Upper lobe of right lung (tissue), 1 donor: ENCODE results near the gene ZDHHC18. TPM values are rescaled to one million over a fixed set of nuclear protein-coding genes. Genes with fewer than 3 reads are reported as not detected.

Source experiments
- ATAC-seq: fragments of 200-7000 bp; cut with Tn5 transposase; one replicate; pipeline ENCODE4 v1.9.1; 2020; ENCODE audit warnings: mild to moderate bottlenecking, moderate library complexity
- DNase-seq: peaks from one replicate; pipeline ENCODE4 v3.0.0-alpha.2; 2020
- H3K27ac ChIP-seq: fragments of 200-600 bp; one replicate; pipeline ENCODE4 v1.8.0; 2022
- H3K27me3 ChIP-seq: fragments of 200-600 bp; one replicate; pipeline ENCODE4 v1.8.0; 2022; ENCODE audit warnings: mild to moderate bottlenecking
- H3K36me3 ChIP-seq: fragments of 200-600 bp; one replicate; pipeline ENCODE4 v1.8.0; 2022
- H3K4me1 ChIP-seq: fragments of 200-600 bp; one replicate; pipeline ENCODE4 v1.8.0; 2022
- H3K4me3 ChIP-seq: fragments of 200-600 bp; one replicate; pipeline ENCODE4 v1.8.0; 2022; ENCODE audit warnings: mild to moderate bottlenecking
- H3K9me3 ChIP-seq: fragments of 200-600 bp; one replicate; pipeline ENCODE4 v1.8.0; 2022
- intact Hi-C: fragments of 100-400 bp; cut with DNase I; formaldehyde crosslinking; loops from one replicate; pipeline ENCODE4 v1.11.0; 2022
- total RNA-seq: library from RNA; stranded (reverse); fragmentation: NEBNext Ultra II Directional; extraction: Animal tissue kit (Norgen Biotek cat#: 25700); gene quantifications from one replicate; pipeline ENCODE4 v1.2.1, GENCODE V29; 2021
- TF ChIP-seq, protein P1 (sequence below): fragments of 200-600 bp; IDR thresholded peaks from one replicate; pipeline ENCODE4 v1.8.0; 2022; ENCODE audit warnings: antibody characterized with exemption
- donor health status: DM: no; HTN: yes; CAD: no; lungs with severe emphysema.

ZDHHC18 gene
- total RNA-seq, 1 donor from 2014 or later = 26.2 TPM

DNA sequence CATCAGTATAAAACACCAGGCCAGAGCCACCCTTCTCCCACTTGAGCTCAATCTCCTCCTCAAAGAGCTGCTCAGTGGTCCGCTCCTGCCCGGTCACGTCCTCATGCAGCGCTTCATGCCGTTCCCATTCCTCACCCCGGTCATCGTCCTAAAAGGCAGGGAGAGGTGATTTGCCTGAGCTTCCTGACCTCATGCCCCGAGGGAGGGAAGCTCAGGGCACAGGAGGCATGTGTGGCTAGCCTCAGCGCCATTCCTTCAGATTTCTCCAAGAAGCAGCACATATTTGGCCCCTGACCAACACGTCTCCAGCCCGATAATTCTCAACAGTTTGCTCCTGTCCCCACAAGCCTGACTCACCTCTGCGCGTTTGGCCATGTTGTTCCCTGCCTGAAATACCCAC lies 67.8 kb downstream of the ZDHHC18 start:
- DNase-seq = no peak
- ATAC-seq = no peak
- intact Hi-C loops = no loop called here
- TF ChIP-seq, protein P1, sequence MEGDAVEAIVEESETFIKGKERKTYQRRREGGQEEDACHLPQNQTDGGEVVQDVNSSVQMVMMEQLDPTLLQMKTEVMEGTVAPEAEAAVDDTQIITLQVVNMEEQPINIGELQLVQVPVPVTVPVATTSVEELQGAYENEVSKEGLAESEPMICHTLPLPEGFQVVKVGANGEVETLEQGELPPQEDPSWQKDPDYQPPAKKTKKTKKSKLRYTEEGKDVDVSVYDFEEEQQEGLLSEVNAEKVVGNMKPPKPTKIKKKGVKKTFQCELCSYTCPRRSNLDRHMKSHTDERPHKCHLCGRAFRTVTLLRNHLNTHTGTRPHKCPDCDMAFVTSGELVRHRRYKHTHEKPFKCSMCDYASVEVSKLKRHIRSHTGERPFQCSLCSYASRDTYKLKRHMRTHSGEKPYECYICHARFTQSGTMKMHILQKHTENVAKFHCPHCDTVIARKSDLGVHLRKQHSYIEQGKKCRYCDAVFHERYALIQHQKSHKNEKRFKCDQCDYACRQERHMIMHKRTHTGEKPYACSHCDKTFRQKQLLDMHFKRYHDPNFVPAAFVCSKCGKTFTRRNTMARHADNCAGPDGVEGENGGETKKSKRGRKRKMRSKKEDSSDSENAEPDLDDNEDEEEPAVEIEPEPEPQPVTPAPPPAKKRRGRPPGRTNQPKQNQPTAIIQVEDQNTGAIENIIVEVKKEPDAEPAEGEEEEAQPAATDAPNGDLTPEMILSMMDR = no peak
- no peak overlapping the region for H3K27ac ChIP-seq
- no peaks in the 10 kb centered on the region for H3K9me3 ChIP-seq
- no peak overlapping the region for H3K4me3 ChIP-seq
- peaks cover 6% of the 10 kb centered on the region for H3K4me1 ChIP-seq
- H3K36me3 ChIP-seq = peaks cover 65% of the 10 kb centered on the region
- H3K27me3 ChIP-seq = no peaks in the 10 kb centered on the region

GRCh38 chr1:26897351-26897750 lies 70.9 kb downstream of the ZDHHC18 start:
- TF ChIP-seq, protein P1 = no peak

GRCh38 chr1:26900001-26900814 lies 73.7 kb downstream of the ZDHHC18 start, which contains the start of gene GPATCH3:
TSS of gene GPATCH3 (minus strand) at chr1:26900467. CDS start at chr1:26900442, 25 bp downstream.
- peak within 1 kb of the TSS; percentile 99 for H3K4me3 ChIP-seq
- TF ChIP-seq, protein P1 = no peak
- intact Hi-C loops = no loop called here
- ATAC-seq = peak; percentile 94
- peaks cover 12% of the 10 kb centered on the region for H3K4me1 ChIP-seq
- peak within 1 kb of the TSS; percentile 88 for H3K27ac ChIP-seq
- H3K36me3 ChIP-seq = peaks cover 29% of the 10 kb centered on the region
- peak; percentile 94 for DNase-seq
- no peaks in the 10 kb centered on the region for H3K27me3 ChIP-seq
- no peaks in the 10 kb centered on the region for H3K9me3 ChIP-seq

More at GRCh38 chr1:26897351-26897750, 70.9 kb downstream of the ZDHHC18 start:
- Histone ChIP-seq H3K9me3 (no peaks in the 10 kb centered on the region), H3K4me1 (peaks cover 12% of the 10 kb centered on the region), H3K36me3 (peaks cover 58% of the 10 kb centered on the region), H3K27ac (no peak overlapping the region), H3K4me3 (no peak overlapping the region), H3K27me3 (no peaks in the 10 kb centered on the region)
- ATAC-seq = no peak
- intact Hi-C loops = no loop called here
- no peak for DNase-seq

DNA sequence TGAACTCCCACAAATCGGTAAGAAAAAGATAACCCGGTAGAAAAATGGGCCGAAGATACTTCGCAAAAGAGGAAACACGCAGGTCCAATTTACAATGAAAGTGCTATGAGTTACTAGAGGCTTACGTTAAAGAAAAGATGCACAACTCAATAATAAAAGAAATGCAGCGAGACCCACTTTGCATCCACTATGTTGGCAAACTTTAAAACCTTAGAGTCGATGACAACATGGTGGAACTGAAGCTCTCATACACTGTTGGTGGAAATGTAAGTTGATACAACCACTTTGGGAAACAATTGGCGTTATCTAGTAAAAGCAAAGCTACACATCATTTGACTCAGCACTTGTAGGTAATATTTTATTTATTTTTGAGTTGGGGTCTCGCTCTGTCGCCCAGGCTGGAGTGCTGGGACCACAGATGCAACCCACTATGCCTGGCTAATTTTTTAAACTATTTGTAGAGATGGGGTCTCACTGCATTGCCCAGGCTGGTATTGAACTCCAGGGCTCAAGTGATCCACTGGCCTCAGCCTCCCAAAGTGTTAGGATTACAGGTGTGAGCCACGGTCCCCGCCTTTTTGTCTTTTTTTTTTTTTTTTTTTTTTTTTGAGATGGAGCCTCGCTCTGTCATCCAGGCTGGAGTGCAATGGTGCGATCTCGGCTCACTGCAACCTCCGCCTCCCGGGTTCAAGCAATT lies 74.5 kb downstream of the ZDHHC18 start:
- H3K27ac ChIP-seq = peak overlapping the region; percentile 88

More for the DNA sequence above, 74.5 kb downstream of the ZDHHC18 start:
- peak overlapping the region; percentile 99 for H3K4me3 ChIP-seq
- ATAC-seq (no peak), DNase-seq (no peak)
- intact Hi-C loops = no loop called here
- H3K27me3 ChIP-seq = no peaks in the 10 kb centered on the region
- H3K9me3 ChIP-seq = no peaks in the 10 kb centered on the region
- peaks cover 12% of the 10 kb centered on the region for H3K4me1 ChIP-seq
- TF ChIP-seq, protein P1 = no peak
- peaks cover 22% of the 10 kb centered on the region for H3K36me3 ChIP-seq

Other genes starting within 250 kb of the ZDHHC18 start
- gene ARID1A, start 130.7 kb upstream of the ZDHHC18 start, total RNA-seq = 64.3 TPM
- 16.7 TPM for gene PIGV, start 38.7 kb upstream of the ZDHHC18 start, total RNA-seq
- gene SFN, start 36.5 kb downstream of the ZDHHC18 start, total RNA-seq = 83.8 TPM
- gene GPN2, start 63.6 kb downstream of the ZDHHC18 start, total RNA-seq = 24.6 TPM
- gene GPATCH3, start 73.8 kb downstream of the ZDHHC18 start, total RNA-seq = 18.1 TPM
- 2.5 TPM for gene NR0B2, start 87.3 kb downstream of the ZDHHC18 start, total RNA-seq
- gene NUDC, start 95.1 kb downstream of the ZDHHC18 start, total RNA-seq = 49.6 TPM
- gene KDF1, start 133.8 kb downstream of the ZDHHC18 start, total RNA-seq = 10.5 TPM
- 16.2 TPM for gene TRNP1, start 167.0 kb downstream of the ZDHHC18 start, total RNA-seq
- gene TENT5B, start 186.2 kb downstream of the ZDHHC18 start, total RNA-seq = 29.1 TPM